Pancreas (tissue), 10 donors: ENCODE measurements around the gene C4orf36. TPM values are rescaled to one million over a fixed set of nuclear protein-coding genes. Genes with fewer than 3 reads are reported as not detected.

ENCODE experiments used
- ATAC-seq, 4 donors: fragments of 200-7000 bp; cut with Tn5 transposase; one replicate each; pipeline versions ENCODE4 v1.8.0 to v1.9.1; 2020; ENCODE audit warnings: mild to moderate bottlenecking in 4 of 4, moderate library complexity in 4 of 4
- DNase-seq, 6 donors: peaks; one replicate each; pipeline ENCODE4 v3.0.0-alpha.2; 2020
- FAIRE-seq: peaks from 2 replicates; lab custom pipeline; 2012; peaks lifted over from hg19 to GRCh38; lab: Jason Lieb, UNC
- H3K27ac ChIP-seq, 4 donors: fragments of 200-600 bp; sonication (generic); 1 replicate in 3 of 4; 2 replicates in 1 of 4; pipeline versions ENCODE4 v1.5.0 to v1.8.0; 2020
- H3K27me3 ChIP-seq, 4 donors: fragments of 200-600 bp; one replicate each; pipeline ENCODE4 v1.8.0; 2021
- H3K36me3 ChIP-seq, 3 donors: fragments of 200-600 bp; sonication (generic) in 1 of 3; one replicate each; pipeline versions ENCODE4 v1.5.0 to v1.8.0; 2020 to 2021
- H3K4me1 ChIP-seq, 3 donors: fragments of 200-600 bp; one replicate each; pipeline ENCODE4 v1.8.0; 2021
- H3K4me3 ChIP-seq, 4 donors: fragments of 200-600 bp; sonication (generic) in 2 of 4; one replicate each; pipeline versions ENCODE4 v1.5.0 to v1.8.0; 2020 to 2021
- H3K9me3 ChIP-seq, 4 donors: fragments of 200-600 bp; one replicate each; pipeline ENCODE4 v1.8.0; 2021
- CTCF ChIP-seq, 4 donors: fragments of 200-600 bp; sonication (generic) in 3 of 4; IDR thresholded peaks; one replicate each; pipeline versions ENCODE4 v1.5.0 to v1.8.0; 2021; ENCODE audit warnings: antibody characterized with exemption in 4 of 4
- WGBS, 2 donors: extraction: QIAGEN DNeasy Blood & Tissue Kit; methylation state at CpG; one replicate each; pipeline ENCODE4 v1.1.7; 2013; 5-methylcytosine and 5-hydroxymethylcytosine counted together
- intact Hi-C, 3 donors: fragments of 100-400 bp; cut with DNase I; formaldehyde crosslinking; loops; one replicate each; pipeline versions ENCODE4 v1.11.1 to v1.14.2; 2022
- polyA plus RNA-seq, 2 donors: library from polyadenylated mRNA; stranded (reverse); fragments of 200-250 nt; gene quantifications; one replicate each; pipeline ENCODE4 v1.2.3, GENCODE V29; 2013
- total RNA-seq, 6 donors: library from RNA; stranded (reverse); fragmentation: NEBNext Ultra II Directional in 4 of 6; extraction: Animal tissue kit (Norgen Biotek cat#: 25700) in 4 of 6; gene quantifications; one replicate each; pipeline versions ENCODE4 v1.2.1 to v1.2.4, GENCODE V29; 2021 to 2023
- donor health status: healthy with polysubstance abuse.
- donor health status: DM: no; HTN: no; CAD: no; lungs with moderate emphysema.
- donor health status: DM: no; HTN: no; CAD: no.
- donor health status: control.
- donor health status: control.
- donor health status: Bipolar disorder and iron deficiency.
- donor health status: DM: yes; HTN: yes; CAD: no.
- donor health status: DM: no; HTN: no; CAD: no.
- donor health status: DM: no; HTN: no; CAD: no.
- donor health status: DM: yes; HTN: yes; CAD: no.

C4orf36 gene
- total RNA-seq (under 1 TPM in 5 of 6 donors, not detected in 1; 0.35 to 0.88 (median 0.64) TPM), polyA plus RNA-seq (under 1 TPM; 0.65 to 0.87 TPM)

- ATAC-seq: peak; percentile 85 to 92 (median 89)
- no peak for TF ChIP-seq CTCF (IDR thresholded peaks at IDR 0.05)
- intact Hi-C loops: loop anchor here in 1 of 3 donors (10.0 kb wide), 1 partner anchor 397 kb away; no protein-coding TSS in a partner anchor
These were observed at the start of gene C4orf36 for GRCh38 chr4:86891762-86892635. Gene C4orf36 (minus strand): TSS chr4:86892422. CDS start chr4:86891520, 902 bp downstream.

GRCh38 chr4:86940920-86941460 is 48.8 kb upstream of the C4orf36 start:
- no peaks in the 10 kb centered on the region for H3K9me3 ChIP-seq
- ATAC-seq (no peak), DNase-seq (no peak), FAIRE-seq (no peak)
- H3K27ac ChIP-seq: peak overlapping the region in 3 of 4 donors; percentile 43 to 99 (median 99)
- 72 to 79% methylated on average over 15 of the region's 15 CpGs for WGBS, 2 donors
- no peak overlapping the region for H3K4me3 ChIP-seq
- H3K27me3 ChIP-seq: no peaks in the 10 kb centered on the region
- peaks cover 53 to 62% (median 55%) of the 10 kb centered on the region in 3 donors for H3K4me1 ChIP-seq
- H3K36me3 ChIP-seq: no peaks in the 10 kb centered on the region
- no peak for TF ChIP-seq CTCF (IDR thresholded peaks at IDR 0.05)
- intact Hi-C loops: loop anchor here in 2 of 3 donors (10.0 kb wide), 1 partner anchor 54 kb away; no protein-coding TSS in a partner anchor

More at GRCh38 chr4:86891762-86892635, at the start of gene C4orf36:
- Histone ChIP-seq H3K4me1 (peaks cover 0 to 6% (median 0%) of the 10 kb centered on the region in 3 donors), H3K27ac (peak within 1 kb of the TSS; percentile 72 to 96 (median 92)), H3K36me3 (no peaks in the 10 kb centered on the region), H3K27me3 (no peaks in the 10 kb centered on the region), H3K9me3 (no peaks in the 10 kb centered on the region), H3K4me3 (peak within 1 kb of the TSS; percentile 55 to 87 (median 85))
- WGBS, 2 donors: 1% methylated on average over 76 to 84 of the region's 84 CpGs
- DNase-seq: peak; percentile 78 to 89 (median 82)
- FAIRE-seq: no peak

- H3K36me3 ChIP-seq: no peaks in the 10 kb centered on the region
- intact Hi-C loops: loop anchor here (5.0 to 10.0 kb wide), 2 partner anchors 55 to 67 kb away; no protein-coding TSS in a partner anchor
- H3K4me1 ChIP-seq: peaks cover 52 to 62% (median 55%) of the 10 kb centered on the region in 3 donors
- no peaks in the 10 kb centered on the region for H3K27me3 ChIP-seq
- no peak for TF ChIP-seq CTCF (IDR thresholded peaks at IDR 0.05)
- DNase-seq: no peak
- no peak for FAIRE-seq
- H3K9me3 ChIP-seq: no peaks in the 10 kb centered on the region
- 39 to 42% methylated on average over 8 of the region's 8 CpGs for WGBS, 2 donors
- ATAC-seq: no peak
- H3K27ac ChIP-seq: peak overlapping the region; percentile 24 to 99 (median 71)
- peak overlapping the region in 1 of 4 donors; percentile 3 for H3K4me3 ChIP-seq
These were observed 47.7 kb upstream of the C4orf36 start for GRCh38 chr4:86939729-86940575.

GRCh38 chr4:86938771-86939520 is 46.7 kb upstream of the C4orf36 start:
- DNase-seq: no peak
- Histone ChIP-seq H3K36me3 (no peaks in the 10 kb centered on the region), H3K27ac (peak overlapping the region in 3 of 4 donors; percentile 43 to 99 (median 99)), H3K27me3 (no peaks in the 10 kb centered on the region), H3K4me1 (peaks cover 50 to 62% (median 56%) of the 10 kb centered on the region in 3 donors), H3K9me3 (no peaks in the 10 kb centered on the region), H3K4me3 (peak overlapping the region in 1 of 4 donors; percentile 10)
- no peak for TF ChIP-seq CTCF (IDR thresholded peaks at IDR 0.05)
- no peak for FAIRE-seq
- intact Hi-C loops: loop anchor here in 1 of 3 donors (5.0 kb wide), 1 partner anchor 68 kb away; no protein-coding TSS in a partner anchor
- ATAC-seq: no peak
- 25 to 26% methylated on average over 4 of the region's 4 CpGs for WGBS, 2 donors
